ENCODE measurements around the gene TLE2.

DNA sequence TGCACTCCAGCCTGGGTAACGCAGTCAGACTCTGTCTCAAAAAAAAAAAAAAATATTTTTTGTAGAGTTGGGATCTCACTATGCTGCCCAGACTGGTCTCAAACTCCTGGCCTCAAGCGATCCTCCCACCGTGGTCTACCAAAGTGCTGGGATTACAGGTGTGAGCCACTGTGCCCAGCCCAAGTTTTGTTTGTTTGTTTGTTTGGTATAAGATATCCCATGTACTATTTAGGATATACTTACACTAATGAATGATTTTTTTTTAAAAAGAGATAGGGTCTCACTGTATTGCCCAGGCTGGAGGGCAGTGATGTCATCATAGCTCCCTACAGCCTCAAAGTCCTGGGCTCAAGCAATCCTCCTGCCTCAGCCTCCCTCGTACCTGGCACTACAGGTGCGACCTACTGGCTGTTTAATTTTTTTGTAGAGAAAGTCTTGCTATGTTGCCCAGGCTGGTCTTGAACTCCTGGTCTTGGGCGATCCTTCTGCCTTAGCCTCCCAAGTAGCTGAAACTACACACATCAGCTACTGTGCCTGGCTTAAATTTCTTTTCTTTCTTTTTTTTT, 27.8 kb downstream of the TLE2 start:
- TF ChIP-seq, protein P1, sequence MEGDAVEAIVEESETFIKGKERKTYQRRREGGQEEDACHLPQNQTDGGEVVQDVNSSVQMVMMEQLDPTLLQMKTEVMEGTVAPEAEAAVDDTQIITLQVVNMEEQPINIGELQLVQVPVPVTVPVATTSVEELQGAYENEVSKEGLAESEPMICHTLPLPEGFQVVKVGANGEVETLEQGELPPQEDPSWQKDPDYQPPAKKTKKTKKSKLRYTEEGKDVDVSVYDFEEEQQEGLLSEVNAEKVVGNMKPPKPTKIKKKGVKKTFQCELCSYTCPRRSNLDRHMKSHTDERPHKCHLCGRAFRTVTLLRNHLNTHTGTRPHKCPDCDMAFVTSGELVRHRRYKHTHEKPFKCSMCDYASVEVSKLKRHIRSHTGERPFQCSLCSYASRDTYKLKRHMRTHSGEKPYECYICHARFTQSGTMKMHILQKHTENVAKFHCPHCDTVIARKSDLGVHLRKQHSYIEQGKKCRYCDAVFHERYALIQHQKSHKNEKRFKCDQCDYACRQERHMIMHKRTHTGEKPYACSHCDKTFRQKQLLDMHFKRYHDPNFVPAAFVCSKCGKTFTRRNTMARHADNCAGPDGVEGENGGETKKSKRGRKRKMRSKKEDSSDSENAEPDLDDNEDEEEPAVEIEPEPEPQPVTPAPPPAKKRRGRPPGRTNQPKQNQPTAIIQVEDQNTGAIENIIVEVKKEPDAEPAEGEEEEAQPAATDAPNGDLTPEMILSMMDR (IDR thresholded peaks at IDR 0.05) = no peak
- no peak for TF ChIP-seq POLR2A (IDR thresholded peaks at IDR 0.05)
